ENCODE measurements around the gene PCDH11Y. TPM values are rescaled to one million over a fixed set of nuclear protein-coding genes. Genes with fewer than 3 reads are reported as not detected.
"Not testable (repeated sequence)": the region's sequence is repeated elsewhere in the genome, so short reads cannot be mapped to it uniquely, and the experiment has no call there.

PCDH11Y gene, protein sequence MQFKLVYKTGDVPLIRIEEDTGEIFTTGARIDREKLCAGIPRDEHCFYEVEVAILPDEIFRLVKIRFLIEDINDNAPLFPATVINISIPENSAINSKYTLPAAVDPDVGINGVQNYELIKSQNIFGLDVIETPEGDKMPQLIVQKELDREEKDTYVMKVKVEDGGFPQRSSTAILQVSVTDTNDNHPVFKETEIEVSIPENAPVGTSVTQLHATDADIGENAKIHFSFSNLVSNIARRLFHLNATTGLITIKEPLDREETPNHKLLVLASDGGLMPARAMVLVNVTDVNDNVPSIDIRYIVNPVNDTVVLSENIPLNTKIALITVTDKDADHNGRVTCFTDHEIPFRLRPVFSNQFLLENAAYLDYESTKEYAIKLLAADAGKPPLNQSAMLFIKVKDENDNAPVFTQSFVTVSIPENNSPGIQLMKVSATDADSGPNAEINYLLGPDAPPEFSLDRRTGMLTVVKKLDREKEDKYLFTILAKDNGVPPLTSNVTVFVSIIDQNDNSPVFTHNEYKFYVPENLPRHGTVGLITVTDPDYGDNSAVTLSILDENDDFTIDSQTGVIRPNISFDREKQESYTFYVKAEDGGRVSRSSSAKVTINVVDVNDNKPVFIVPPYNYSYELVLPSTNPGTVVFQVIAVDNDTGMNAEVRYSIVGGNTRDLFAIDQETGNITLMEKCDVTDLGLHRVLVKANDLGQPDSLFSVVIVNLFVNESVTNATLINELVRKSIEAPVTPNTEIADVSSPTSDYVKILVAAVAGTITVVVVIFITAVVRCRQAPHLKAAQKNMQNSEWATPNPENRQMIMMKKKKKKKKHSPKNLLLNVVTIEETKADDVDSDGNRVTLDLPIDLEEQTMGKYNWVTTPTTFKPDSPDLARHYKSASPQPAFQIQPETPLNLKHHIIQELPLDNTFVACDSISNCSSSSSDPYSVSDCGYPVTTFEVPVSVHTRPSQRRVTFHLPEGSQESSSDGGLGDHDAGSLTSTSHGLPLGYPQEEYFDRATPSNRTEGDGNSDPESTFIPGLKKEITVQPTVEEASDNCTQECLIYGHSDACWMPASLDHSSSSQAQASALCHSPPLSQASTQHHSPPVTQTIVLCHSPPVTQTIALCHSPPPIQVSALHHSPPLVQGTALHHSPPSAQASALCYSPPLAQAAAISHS (N-terminal part only)
- 0.08 TPM for total RNA-seq
- long read RNA-seq: 0 reads

DNA sequence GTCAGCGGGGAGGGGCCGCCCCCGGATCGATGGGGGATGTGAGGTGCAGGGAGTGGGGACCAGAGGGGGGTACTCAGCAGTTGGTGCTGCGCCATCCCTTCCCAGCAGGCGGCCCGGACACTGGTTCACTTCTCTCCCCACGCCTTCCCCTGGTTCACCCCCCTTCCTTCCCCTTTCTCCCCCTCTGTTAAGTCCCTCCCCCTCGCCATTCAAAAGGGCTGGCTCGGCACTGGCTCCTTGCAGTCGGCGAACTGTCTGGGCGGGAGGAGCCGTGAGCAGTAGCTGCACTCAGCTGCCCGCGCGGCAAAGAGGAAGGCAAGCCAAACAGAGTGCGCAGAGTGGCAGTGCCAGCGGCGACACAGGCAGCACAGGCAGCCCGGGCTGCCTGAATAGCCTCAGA lies at the start of gene PCDH11Y:
PCDH11Y (plus strand) TSS at position 240 of the 400 bp plus-strand sequence. CDS start 56,804 bp downstream, outside the sequence.
- H3K9me3 ChIP-seq (replicated peaks); H3K27ac ChIP-seq (replicated peaks); H3K4me1 ChIP-seq; intact Hi-C loops (cut with micrococcal nuclease); H3K36me3 ChIP-seq; DNase-seq: not testable (repeated sequence)
- peak within 1 kb of the TSS; percentile 37 for H3K4me3 ChIP-seq
- H3K27me3 ChIP-seq (ENCODE audit: low read depth): peaks cover 29% of the 10 kb centered on the region

DNA sequence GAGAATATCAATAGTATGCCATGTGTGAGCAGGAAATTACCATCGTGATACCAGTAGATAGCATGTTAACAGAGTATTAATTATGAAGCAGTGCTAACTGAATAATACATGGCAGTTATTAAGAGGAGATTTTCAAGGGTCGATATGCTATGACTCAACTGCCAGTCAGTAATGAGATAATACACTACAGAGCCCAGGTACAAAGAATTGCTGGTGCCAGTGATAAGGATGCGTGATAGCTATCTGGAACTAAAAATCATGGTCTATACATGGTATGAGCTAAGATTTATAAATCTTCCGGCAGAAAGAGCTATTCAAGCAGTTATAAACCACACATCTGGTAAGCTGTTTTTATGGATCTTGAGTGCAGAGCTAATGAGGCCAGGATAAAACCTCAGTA lies 32.2 kb upstream of the PCDH11Y start:
- DNase-seq: not testable (repeated sequence)

DNA sequence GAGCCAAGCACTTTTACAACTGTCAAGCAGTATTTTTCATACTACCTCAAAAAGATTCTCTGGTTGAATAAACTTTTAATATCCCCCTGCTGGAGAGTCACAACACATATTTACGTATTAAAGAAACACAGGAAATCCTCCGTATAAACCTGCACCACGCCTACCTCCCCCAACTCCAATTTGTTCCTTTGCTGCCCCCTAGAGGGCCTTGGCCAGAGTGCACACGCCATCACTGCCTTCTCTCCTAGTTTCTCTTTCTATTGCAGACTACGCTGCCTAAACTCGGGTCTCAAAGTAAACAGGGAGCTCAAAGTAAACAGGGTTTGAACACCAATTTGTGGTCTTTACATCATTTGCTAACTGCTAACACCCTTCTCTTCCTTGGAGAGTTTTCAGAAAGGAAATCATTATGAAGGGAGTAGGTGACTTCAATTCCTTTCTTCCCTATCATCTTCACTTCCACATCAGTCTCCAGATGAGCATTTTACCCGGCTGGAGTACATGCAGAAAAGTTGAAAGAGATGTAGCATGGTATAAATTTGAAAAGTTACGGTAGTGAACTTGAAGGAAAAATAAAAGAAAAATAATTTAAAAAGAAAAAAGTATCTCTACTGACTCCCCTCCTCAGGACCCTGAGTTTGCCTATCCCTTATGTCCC lies 8.2 kb upstream of the PCDH11Y start:
- H3K36me3 ChIP-seq; H3K27me3 ChIP-seq (ENCODE audit: low read depth); H3K27ac ChIP-seq (replicated peaks); DNase-seq; H3K4me3 ChIP-seq; H3K9me3 ChIP-seq (replicated peaks); H3K4me1 ChIP-seq; intact Hi-C loops (cut with micrococcal nuclease): not testable (repeated sequence)
- TF ChIP-seq, protein P1, sequence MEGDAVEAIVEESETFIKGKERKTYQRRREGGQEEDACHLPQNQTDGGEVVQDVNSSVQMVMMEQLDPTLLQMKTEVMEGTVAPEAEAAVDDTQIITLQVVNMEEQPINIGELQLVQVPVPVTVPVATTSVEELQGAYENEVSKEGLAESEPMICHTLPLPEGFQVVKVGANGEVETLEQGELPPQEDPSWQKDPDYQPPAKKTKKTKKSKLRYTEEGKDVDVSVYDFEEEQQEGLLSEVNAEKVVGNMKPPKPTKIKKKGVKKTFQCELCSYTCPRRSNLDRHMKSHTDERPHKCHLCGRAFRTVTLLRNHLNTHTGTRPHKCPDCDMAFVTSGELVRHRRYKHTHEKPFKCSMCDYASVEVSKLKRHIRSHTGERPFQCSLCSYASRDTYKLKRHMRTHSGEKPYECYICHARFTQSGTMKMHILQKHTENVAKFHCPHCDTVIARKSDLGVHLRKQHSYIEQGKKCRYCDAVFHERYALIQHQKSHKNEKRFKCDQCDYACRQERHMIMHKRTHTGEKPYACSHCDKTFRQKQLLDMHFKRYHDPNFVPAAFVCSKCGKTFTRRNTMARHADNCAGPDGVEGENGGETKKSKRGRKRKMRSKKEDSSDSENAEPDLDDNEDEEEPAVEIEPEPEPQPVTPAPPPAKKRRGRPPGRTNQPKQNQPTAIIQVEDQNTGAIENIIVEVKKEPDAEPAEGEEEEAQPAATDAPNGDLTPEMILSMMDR (IDR thresholded peaks at IDR 0.05; ENCODE audit: borderline replicate concordance): peak; percentile 25

More for the DNA sequence above, 32.2 kb upstream of the PCDH11Y start:
- H3K4me1 ChIP-seq; intact Hi-C loops (cut with micrococcal nuclease); H3K27me3 ChIP-seq (ENCODE audit: low read depth); H3K4me3 ChIP-seq; H3K36me3 ChIP-seq; H3K9me3 ChIP-seq (replicated peaks); H3K27ac ChIP-seq (replicated peaks): not testable (repeated sequence)

DNA sequence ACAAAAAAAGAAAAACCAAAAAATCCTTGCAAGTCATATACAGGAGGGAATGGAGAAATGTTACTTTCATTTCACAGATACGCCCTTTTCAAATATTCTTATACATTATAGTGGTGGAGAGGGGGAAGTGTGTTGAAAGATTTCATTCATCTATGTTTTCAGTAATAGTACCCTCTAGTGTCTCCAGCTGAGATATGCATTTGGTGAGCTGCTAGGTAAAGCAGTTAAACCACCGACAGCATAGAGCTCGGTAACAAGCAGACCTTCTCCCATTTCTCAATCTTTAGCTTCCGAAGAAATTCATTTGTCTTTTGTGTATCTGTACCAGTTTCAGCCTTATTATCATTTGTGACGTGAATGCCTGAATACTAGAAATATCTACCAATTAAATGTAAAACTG lies 5.2 kb upstream of the PCDH11Y start:
- DNase-seq; H3K27ac ChIP-seq (replicated peaks); H3K4me3 ChIP-seq; intact Hi-C loops (cut with micrococcal nuclease); H3K27me3 ChIP-seq (ENCODE audit: low read depth); H3K9me3 ChIP-seq (replicated peaks); H3K4me1 ChIP-seq; H3K36me3 ChIP-seq: not testable (repeated sequence)

DNA sequence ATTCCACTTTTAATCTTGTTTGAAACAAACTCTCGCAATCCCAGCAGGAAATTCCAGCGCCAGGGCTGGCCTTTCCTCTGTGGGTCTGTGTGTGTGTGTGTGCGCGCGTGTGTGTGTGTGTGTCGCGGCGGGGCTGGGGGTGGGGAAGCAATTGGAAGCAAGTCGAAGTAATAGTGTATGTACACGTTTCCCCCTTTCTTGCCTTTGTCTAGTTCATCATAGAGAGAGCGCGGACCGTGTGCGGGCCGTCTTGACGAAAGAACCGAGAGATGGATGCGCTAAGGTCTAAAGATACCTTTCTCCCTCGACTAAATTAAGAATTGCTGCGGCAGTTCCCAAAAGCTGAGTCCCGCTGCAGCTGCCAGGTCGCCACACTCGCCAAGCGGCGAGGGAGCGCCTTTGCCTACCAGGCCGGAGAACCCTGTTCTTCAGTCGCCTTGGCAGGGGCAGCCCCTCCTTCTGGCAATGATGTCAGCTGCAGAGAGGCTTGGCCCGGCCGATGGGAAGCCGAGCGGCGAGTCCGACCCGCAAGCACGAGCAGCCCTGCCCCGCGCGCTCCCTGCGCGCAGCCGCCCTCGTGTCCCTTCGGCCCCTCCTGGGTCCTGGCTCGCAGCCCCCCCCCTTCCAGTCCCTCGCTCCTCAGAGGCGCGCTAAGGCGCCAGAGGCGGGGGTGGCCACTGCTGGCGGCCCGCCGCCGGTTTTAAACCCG lies 2.5 kb downstream of the PCDH11Y start:
- H3K9me3 ChIP-seq (replicated peaks); H3K27ac ChIP-seq (replicated peaks); H3K4me1 ChIP-seq; DNase-seq; intact Hi-C loops (cut with micrococcal nuclease); H3K36me3 ChIP-seq: not testable (repeated sequence)
- peak overlapping the region; percentile 9 for H3K4me3 ChIP-seq
- peaks cover 29% of the 10 kb centered on the region for H3K27me3 ChIP-seq (ENCODE audit: low read depth)

DNA sequence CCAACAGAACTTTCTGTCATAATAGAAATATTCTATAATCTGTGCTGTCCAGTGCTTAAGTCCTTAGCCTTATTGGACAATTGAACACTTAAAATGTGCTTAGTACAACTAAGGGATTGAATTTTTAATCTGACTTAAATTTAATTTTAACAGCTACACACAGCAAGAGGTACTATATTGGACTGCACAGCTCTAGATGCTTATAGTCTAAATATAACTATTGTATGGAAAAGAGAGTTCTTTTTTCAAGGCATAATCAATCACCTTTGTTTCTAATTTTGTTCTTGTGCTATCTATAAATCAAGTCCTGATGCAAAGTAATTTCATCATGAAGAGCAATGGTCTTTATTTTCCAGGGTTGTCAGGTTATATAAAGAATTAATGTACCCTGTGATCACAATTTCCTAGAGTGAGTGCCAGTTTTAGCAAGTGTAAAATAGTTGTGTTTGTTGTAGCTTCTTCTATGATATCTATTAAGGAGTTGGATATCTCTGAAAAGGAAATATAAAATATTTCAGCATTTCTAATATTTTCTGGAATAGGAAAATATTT lies 39.0 kb downstream of the PCDH11Y start:
- H3K4me3 ChIP-seq; intact Hi-C loops (cut with micrococcal nuclease); H3K9me3 ChIP-seq (replicated peaks); H3K36me3 ChIP-seq; H3K27ac ChIP-seq (replicated peaks); H3K27me3 ChIP-seq (ENCODE audit: low read depth); H3K4me1 ChIP-seq; DNase-seq: not testable (repeated sequence)

DNA sequence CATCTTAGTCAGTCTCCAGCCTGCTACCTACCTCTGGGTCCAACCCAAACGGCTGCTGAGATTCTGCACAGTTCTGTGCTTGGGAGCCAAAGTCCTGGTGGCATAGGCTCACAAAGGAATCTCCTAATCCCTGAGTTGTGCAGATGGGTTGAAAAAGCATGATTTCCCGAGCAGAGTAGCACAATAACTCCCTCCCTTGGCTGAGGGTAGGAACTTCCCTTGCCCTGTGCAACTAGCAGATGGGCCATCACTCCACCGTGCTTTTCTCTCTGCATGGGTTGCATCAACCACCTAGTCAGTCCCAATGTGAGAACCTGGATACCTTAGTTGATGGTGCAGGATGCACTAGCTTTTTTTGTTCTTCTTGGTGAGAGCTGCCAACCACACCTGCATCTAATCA lies 82.9 kb downstream of the PCDH11Y start:
- H3K4me1 ChIP-seq; H3K9me3 ChIP-seq (replicated peaks); intact Hi-C loops (cut with micrococcal nuclease); H3K27ac ChIP-seq (replicated peaks); H3K4me3 ChIP-seq; DNase-seq; H3K27me3 ChIP-seq (ENCODE audit: low read depth); H3K36me3 ChIP-seq: not testable (repeated sequence)

DNA sequence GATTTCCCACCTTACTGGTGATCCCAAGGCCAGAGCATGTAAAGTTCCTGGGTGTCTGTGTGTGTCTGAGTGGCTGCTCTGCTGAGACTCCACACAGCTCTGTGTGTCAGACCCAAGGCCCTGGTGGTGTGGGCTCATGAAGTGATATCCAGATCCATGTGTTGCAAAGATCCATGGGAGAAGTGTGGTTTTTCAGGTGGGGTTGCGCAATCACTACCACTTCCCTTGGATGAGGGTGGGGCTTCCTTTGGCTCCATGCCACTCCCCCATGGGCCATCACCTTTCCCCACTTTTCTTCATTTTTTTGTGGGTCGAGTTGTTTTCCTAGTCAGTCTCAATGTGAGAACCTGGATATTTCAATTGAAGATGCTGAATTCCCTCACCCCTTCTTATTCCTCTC lies 182.9 kb downstream of the PCDH11Y start:
- H3K4me3 ChIP-seq; intact Hi-C loops (cut with micrococcal nuclease); DNase-seq; H3K9me3 ChIP-seq (replicated peaks); H3K27me3 ChIP-seq (ENCODE audit: low read depth); H3K36me3 ChIP-seq; H3K4me1 ChIP-seq; H3K27ac ChIP-seq (replicated peaks): not testable (repeated sequence)

DNA sequence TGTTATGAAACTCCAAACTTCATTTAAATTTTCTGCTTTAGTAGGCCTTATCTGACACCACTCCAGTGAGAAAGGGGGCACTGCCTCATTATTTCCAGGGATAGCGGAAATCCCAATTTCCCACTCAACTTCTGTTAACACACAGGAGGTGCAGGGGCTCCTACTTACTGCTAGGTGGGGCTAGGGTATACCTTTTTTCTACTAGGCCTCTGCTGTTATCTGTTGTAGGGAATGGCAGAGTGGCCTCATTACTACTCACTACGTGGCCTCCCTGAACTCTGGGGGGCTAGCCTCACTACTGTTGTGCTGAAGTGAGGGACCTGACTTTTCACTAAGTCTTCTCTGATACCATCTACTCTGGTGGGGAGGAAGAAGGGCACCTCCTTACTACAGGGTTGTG lies 215.0 kb downstream of the PCDH11Y start:
- H3K9me3 ChIP-seq (replicated peaks); H3K27ac ChIP-seq (replicated peaks); H3K27me3 ChIP-seq (ENCODE audit: low read depth); intact Hi-C loops (cut with micrococcal nuclease); H3K4me1 ChIP-seq; DNase-seq; H3K36me3 ChIP-seq; H3K4me3 ChIP-seq: not testable (repeated sequence)

DNA sequence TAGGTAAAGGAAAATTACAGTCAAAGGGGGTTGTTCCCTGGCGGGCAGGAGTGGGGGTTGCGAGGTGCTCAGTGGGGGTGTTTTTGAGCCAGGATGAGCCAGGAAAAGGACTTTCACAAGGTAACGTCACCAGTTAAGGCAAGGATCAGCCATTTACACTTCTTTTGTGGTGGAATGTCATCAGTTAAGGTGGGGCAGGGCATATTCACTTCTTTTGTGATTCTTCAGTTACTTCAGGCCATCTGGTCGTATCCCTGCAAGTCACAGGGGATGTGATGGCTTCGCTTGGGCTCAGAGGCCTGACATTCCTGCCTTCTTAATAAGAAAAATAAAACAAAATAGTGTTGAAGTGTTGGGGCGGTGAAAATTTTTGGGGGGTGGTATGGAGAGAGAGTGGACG lies 324.8 kb downstream of the PCDH11Y start:
- H3K27ac ChIP-seq (replicated peaks); H3K27me3 ChIP-seq (ENCODE audit: low read depth); H3K4me1 ChIP-seq; intact Hi-C loops (cut with micrococcal nuclease); H3K9me3 ChIP-seq (replicated peaks); DNase-seq; H3K4me3 ChIP-seq; H3K36me3 ChIP-seq: not testable (repeated sequence)

DNA sequence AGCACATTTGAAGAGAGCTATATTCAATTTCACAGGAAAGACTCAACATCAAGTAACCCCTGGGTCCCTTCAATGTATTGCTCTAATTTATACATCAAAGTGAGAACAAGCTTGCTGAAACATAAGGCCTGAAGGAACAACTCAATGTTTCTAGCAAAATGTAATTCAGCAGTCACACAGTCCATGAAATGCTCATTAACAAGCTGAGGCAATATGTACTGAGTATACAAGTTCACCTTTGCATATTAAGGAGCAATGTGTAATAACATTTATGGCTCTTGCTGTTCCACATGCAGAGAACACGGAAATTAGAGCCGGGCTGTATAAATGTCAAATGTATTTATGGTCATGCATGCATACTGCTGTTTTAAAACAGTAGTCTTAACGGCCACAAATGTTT lies 342.1 kb downstream of the PCDH11Y start:
- intact Hi-C loops (cut with micrococcal nuclease); H3K27me3 ChIP-seq (ENCODE audit: low read depth); H3K36me3 ChIP-seq; DNase-seq; H3K4me1 ChIP-seq; H3K4me3 ChIP-seq; H3K27ac ChIP-seq (replicated peaks); H3K9me3 ChIP-seq (replicated peaks): not testable (repeated sequence)
